H1 (cell line): ENCODE results near the gene UBL4B. TPM values are rescaled to one million over a fixed set of nuclear protein-coding genes. Genes with fewer than 3 reads are reported as not detected.

Experiments used
- CTCF ChIA-PET: fragments of 300-600 bp; sonication (Branson Sonifier 250); formaldehyde crosslinking; loops from one replicate; lab custom pipeline; 2021; ENCODE audit not compliant: partially characterized antibody; lab: Charles Lee
- POLR2A ChIA-PET: fragments of 300-600 bp; sonication (Branson Sonifier 250); formaldehyde crosslinking; loops from one replicate; lab custom pipeline; 2021; ENCODE audit warnings: inconsistent platforms; ENCODE audit not compliant: partially characterized antibody; lab: Charles Lee
- DNase-seq, 2 experiments: peaks; one replicate each; pipeline versions ENCODE4 v3.0.0 to v3.0.0-alpha.2; 2010 to 2022; ENCODE audit warnings: low spot score in 2 of 2, low read depth in 1 of 2, mixed read lengths in 1 of 2
- FAIRE-seq: peaks from 2 replicates; lab custom pipeline; 2011; peaks lifted over from hg19 to GRCh38; lab: Jason Lieb, UNC
- H2AFZ ChIP-seq: 2 replicates; pipeline ENCODE4 v1.8.1; 2012; ENCODE audit warnings: low read length, inconsistent platforms
- H2AK5ac ChIP-seq: 2 replicates; pipeline ENCODE4 v1.6.1; 2013; ENCODE audit warnings: low read depth, low read length
- H2BK120ac ChIP-seq: replicated peaks from 2 replicates; pipeline ENCODE3; 2013; ENCODE audit warnings: low read depth, low read length, inconsistent platforms
- H2BK12ac ChIP-seq: 2 replicates; pipeline ENCODE4 v1.6.1; 2013; ENCODE audit warnings: low read depth, low read length
- H2BK15ac ChIP-seq: 2 replicates; pipeline ENCODE4 v1.6.1; 2013; ENCODE audit warnings: low read length
- H2BK20ac ChIP-seq: 2 replicates; pipeline ENCODE4 v1.6.1; 2013; ENCODE audit warnings: low read length
- H2BK5ac ChIP-seq: 2 replicates; pipeline ENCODE4 v1.6.1; 2013; ENCODE audit warnings: low read depth, low read length
- H3K14ac ChIP-seq: 2 replicates; pipeline ENCODE4 v1.6.1; 2013; ENCODE audit warnings: inconsistent platforms; ENCODE audit not compliant: insufficient read length
- H3K18ac ChIP-seq: 2 replicates; pipeline ENCODE4 v1.6.1; 2013; ENCODE audit warnings: low read length; ENCODE audit errors: extremely low read depth
- H3K23ac ChIP-seq: 2 replicates; pipeline ENCODE4 v1.6.1; 2013; ENCODE audit warnings: inconsistent platforms; ENCODE audit not compliant: insufficient read length
- H3K23me2 ChIP-seq: 2 replicates; pipeline ENCODE4 v1.6.1; 2013; ENCODE audit warnings: low read depth, low read length
- H3K27ac ChIP-seq: 2 replicates; pipeline ENCODE4 v1.6.1; 2011; ENCODE audit warnings: low read depth, low read length, inconsistent platforms
- H3K27me3 ChIP-seq, 4 experiments: replicated peaks in 1 of 4; 1 replicate in 1 of 4; 2 replicates in 3 of 4; pipeline versions ENCODE4 v1.6.1 to v1.8.1; 2011 to 2013; ENCODE audit warnings: low read length in 3 of 4, mild to moderate bottlenecking in 3 of 4, inconsistent platforms in 2 of 4, mixed read lengths in 2 of 4, moderate library complexity in 1 of 4; ENCODE audit not compliant: control insufficient read depth in 3 of 4, insufficient read depth in 3 of 4; ENCODE audit errors: extremely low read depth in 1 of 4
- H3K36me3 ChIP-seq, 4 experiments: 2 replicates each; pipeline versions ENCODE4 v1.6.1 to v1.8.1; 2011 to 2013; ENCODE audit warnings: mild to moderate bottlenecking in 4 of 4, low read length in 3 of 4, moderate library complexity in 2 of 4, control low read depth in 1 of 4, inconsistent platforms in 1 of 4; ENCODE audit not compliant: insufficient read depth in 4 of 4, control insufficient read depth in 2 of 4
- H3K4ac ChIP-seq: replicated peaks from 2 replicates; pipeline ENCODE3; 2013; ENCODE audit warnings: low read length, low read depth, mixed read lengths, inconsistent platforms; ENCODE audit not compliant: insufficient read length
- H3K4me1 ChIP-seq, 4 experiments: replicated peaks in 1 of 4; 1 replicate in 1 of 4; 2 replicates in 3 of 4; pipeline versions ENCODE4 v1.6.1 to v1.8.1; 2011 to 2013; ENCODE audit warnings: low read length in 3 of 4, inconsistent platforms in 2 of 4, mixed read lengths in 1 of 4; ENCODE audit not compliant: insufficient read depth in 4 of 4, control insufficient read depth in 3 of 4
- H3K4me2 ChIP-seq, 2 experiments: 2 replicates each; pipeline versions ENCODE4 v1.6.1 to v1.8.1; 2011 to 2013; ENCODE audit warnings: low read depth in 2 of 2, low read length in 2 of 2, control low read depth in 1 of 2, inconsistent platforms in 1 of 2, mild to moderate bottlenecking in 1 of 2; ENCODE audit not compliant: insufficient read depth in 1 of 2
- H3K4me3 ChIP-seq, 4 experiments: fragments of 200-600, 300-600 bp in 1 of 4; sonication (generic), shearing (Covaris generic), sonication (Bioruptor Twin) in 1 of 4; 2 replicates each; pipeline versions ENCODE4 v1.5.1 to v1.8.1; 2011 to 2016; ENCODE audit warnings: low read length in 4 of 4, low read depth in 3 of 4, control low read depth in 2 of 4, inconsistent platforms in 2 of 4, mild to moderate bottlenecking in 2 of 4, mixed read lengths in 1 of 4, moderate library complexity in 1 of 4; ENCODE audit not compliant: insufficient read depth in 2 of 4; ENCODE audit errors: extremely low read depth in 1 of 4
- H3K56ac ChIP-seq: replicated peaks from 2 replicates; pipeline ENCODE3; 2013; ENCODE audit warnings: low read depth, mild to moderate bottlenecking, mixed read lengths, low read length, inconsistent platforms; ENCODE audit not compliant: insufficient read length
- H3K79me1 ChIP-seq: 2 replicates; pipeline ENCODE4 v1.6.1; 2013; ENCODE audit warnings: low read depth, low read length, control low read depth
- H3K79me2 ChIP-seq, 2 experiments: 2 replicates each; pipeline versions ENCODE4 v1.6.1 to v1.8.1; 2012 to 2013; ENCODE audit warnings: low read length in 2 of 2, mild to moderate bottlenecking in 2 of 2, inconsistent platforms in 1 of 2; ENCODE audit not compliant: insufficient read depth in 2 of 2, control insufficient read depth in 1 of 2
- H3K9ac ChIP-seq, 4 experiments: replicated peaks in 1 of 4; 1 replicate in 1 of 4; 2 replicates in 3 of 4; pipeline versions ENCODE4 v1.6.1 to v1.8.1; 2011 to 2013; ENCODE audit warnings: low read depth in 3 of 4, low read length in 3 of 4, control low read depth in 2 of 4, mild to moderate bottlenecking in 2 of 4, moderate library complexity in 2 of 4, inconsistent platforms in 1 of 4; ENCODE audit errors: extremely low read depth in 1 of 4
- H3K9me3 ChIP-seq, 2 experiments: 2 replicates each; pipeline versions ENCODE4 v1.6.1 to v1.8.1; 2012 to 2013; ENCODE audit warnings: mild to moderate bottlenecking in 2 of 2, moderate library complexity in 2 of 2, control low read depth in 1 of 2, inconsistent platforms in 1 of 2, low read depth in 1 of 2, low read length in 1 of 2, mixed read lengths in 1 of 2; ENCODE audit not compliant: insufficient read depth in 2 of 2
- H4K20me1 ChIP-seq, 2 experiments: replicated peaks in 1 of 2; 2 replicates each; pipeline versions ENCODE3 to v1.8.1; 2011 to 2013; ENCODE audit warnings: inconsistent platforms in 2 of 2, low read length in 2 of 2, mild to moderate bottlenecking in 1 of 2; ENCODE audit not compliant: insufficient read depth in 2 of 2, control insufficient read depth in 1 of 2
- H4K5ac ChIP-seq: 2 replicates; pipeline ENCODE4 v1.6.1; 2013; ENCODE audit warnings: low read length, low read depth, mixed read lengths, inconsistent platforms; ENCODE audit not compliant: insufficient read length
- H4K8ac ChIP-seq: 2 replicates; pipeline ENCODE4 v1.8.0; 2013; ENCODE audit warnings: mild to moderate bottlenecking, moderate library complexity, low read length, inconsistent platforms; ENCODE audit not compliant: insufficient read depth; ENCODE audit errors: extremely low read depth
- H4K91ac ChIP-seq: replicated peaks from 2 replicates; pipeline ENCODE3; 2013; ENCODE audit warnings: low read length, mixed read lengths, inconsistent platforms; ENCODE audit not compliant: insufficient read length
- WGBS, 2 experiments: shearing (Covaris generic) in 1 of 2; methylation state at CpG; one replicate each; pipeline versions ENCODE4 v1.1.6 to v1.1.7; 2013 to 2015; ENCODE audit warnings: low lambda C conversion rate in 2 of 2, mixed read lengths in 2 of 2, inconsistent platforms in 1 of 2, low coverage in 1 of 2, missing lambda C conversion rate in 1 of 2; ENCODE audit not compliant: insufficient replicate concordance in 2 of 2, insufficient coverage in 1 of 2, insufficient read length in 1 of 2; ENCODE audit errors: extremely low coverage in 1 of 2, missing lambda C conversion rate in 1 of 2; 5-methylcytosine and 5-hydroxymethylcytosine counted together
- polyA plus RNA-seq, 7 experiments: library from polyadenylated mRNA; depleted of rRNA in 3 of 7; stranded (reverse) in 5 of 7; unstranded in 2 of 7; fragments of >200 nt in 5 of 7; fragments of 200-250 nt in 2 of 7; gene quantifications; 1 replicate in 5 of 7; 2 replicates in 1 of 7; 4 replicates in 1 of 7; pipeline versions ENCODE4 v1.2.1 to v1.2.3, GENCODE V29; 2011 to 2013; ENCODE audit warnings: missing spikeins in 2 of 7, mixed read lengths in 2 of 7
- total RNA-seq: library from RNA; stranded (reverse); fragmentation: NEBNext Ultra II Directional; extraction: Animal tissue kit (Norgen Biotek cat#: 25700); gene quantifications from 2 replicates; pipeline ENCODE4 v1.2.1, GENCODE V29; 2021
- TF ChIP-seq, protein P1 (sequence below): IDR thresholded peaks from 2 replicates; pipeline ENCODE4 v1.6.1; 2012; ENCODE audit warnings: inconsistent platforms

UBL4B gene
- total and polyA plus RNA-seq, 2 of the 8 experiments (the other 6 are each of a cell fraction or from before 2014, with no cell fraction given), result 0.11 TPM; not detected in 1

DNA sequence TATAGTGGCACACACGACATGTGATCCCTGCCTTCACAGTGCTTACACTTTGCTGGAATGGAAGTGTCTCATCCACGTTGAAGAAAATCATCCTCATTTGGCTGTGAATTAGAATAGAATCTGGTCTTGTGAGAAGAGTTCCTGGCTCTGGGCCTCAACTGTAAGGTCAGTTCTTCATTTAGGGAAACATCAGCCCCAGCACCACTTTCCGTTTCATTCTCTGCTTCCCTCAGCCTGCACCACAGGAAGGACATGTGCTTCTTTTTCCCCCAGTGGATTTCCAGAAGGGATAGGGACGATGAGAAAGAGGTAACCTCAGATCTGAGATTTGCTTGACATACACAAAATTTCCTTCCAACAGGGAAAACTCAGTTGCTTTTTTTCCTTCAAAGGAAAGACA, 38.1 kb upstream of the UBL4B start:
- Histone ChIP-seq H3K23ac (no peak overlapping the region), H3K4me1 (peaks cover 3 to 13% (median 6%) of the 10 kb centered on the region in 4 experiments; a peak in 6 of 7 replicates), H3K4me2 (no peak overlapping the region), H4K91ac (no peak overlapping the region), H3K27me3 (peaks cover 31 to 68% (median 49%) of the 10 kb centered on the region in 4 experiments), H4K5ac (no peak overlapping the region), H3K23me2 (no peaks in the 10 kb centered on the region; the same call in 1 of the 2 replicates), H2BK12ac (no peak overlapping the region), H3K27ac (no peak overlapping the region), H3K56ac (no peak overlapping the region), H2BK15ac (no peak overlapping the region), H2BK20ac (no peak overlapping the region), H2AFZ (no peak overlapping the region), H3K9ac (no peak overlapping the region), H3K4me3 (no peak overlapping the region), H4K8ac (no peak overlapping the region), H4K20me1 (peaks cover 0 to 2% of the 10 kb centered on the region in 2 experiments), H3K79me2 (no peaks in the 10 kb centered on the region), H2BK120ac (no peak overlapping the region), H3K18ac (no peak overlapping the region), H3K9me3 (no peaks in the 10 kb centered on the region; a peak in 1 of 4 replicates), H3K14ac (no peak overlapping the region), H3K79me1 (no peaks in the 10 kb centered on the region), H2BK5ac (no peak overlapping the region), H3K4ac (no peak overlapping the region), H2AK5ac (no peak overlapping the region), H3K36me3 (peaks cover 0 to 5% (median 0%) of the 10 kb centered on the region in 4 experiments; a peak in 1 of 8 replicates)
- DNase-seq (no peak), FAIRE-seq (no peak)
- ChIA-PET POLR2A (no interaction called here), CTCF (interaction anchor here (1.2 to 52.4 kb wide), 3 partner anchors 11 to 43 kb away, joined by 3 to 1450 read pairs (median 1450); partner anchors contain the start of genes ALX3 and STRIP1)
- TF ChIP-seq, protein P1, sequence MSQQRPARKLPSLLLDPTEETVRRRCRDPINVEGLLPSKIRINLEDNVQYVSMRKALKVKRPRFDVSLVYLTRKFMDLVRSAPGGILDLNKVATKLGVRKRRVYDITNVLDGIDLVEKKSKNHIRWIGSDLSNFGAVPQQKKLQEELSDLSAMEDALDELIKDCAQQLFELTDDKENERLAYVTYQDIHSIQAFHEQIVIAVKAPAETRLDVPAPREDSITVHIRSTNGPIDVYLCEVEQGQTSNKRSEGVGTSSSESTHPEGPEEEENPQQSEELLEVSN, result no peak
- WGBS, 2 experiments, result 70% methylated on average over 4 of the region's 4 CpGs; no CpG with 5 or more reads in 1 of the 2 experiments
